CD4-positive, alpha-beta T cell (primary cell): ENCODE measurements around the gene GNAO1. TPM values are rescaled to one million over a fixed set of nuclear protein-coding genes. Genes with fewer than 3 reads are reported as not detected.

Source experiments
- ATAC-seq: fragments of 200-7000 bp; cut with Tn5 transposase; one replicate; pipeline ENCODE4 v1.10.0; 2022; ENCODE audit warnings: mild to moderate bottlenecking; ENCODE audit not compliant: poor library complexity
- CTCF ChIA-PET: fragments of 350-600 bp; sonication (Branson Sonifier 250); formaldehyde crosslinking; loops from one replicate; lab custom pipeline; 2021; ENCODE audit warnings: antibody characterized with exemption, inconsistent platforms; lab: Charles Lee
- POLR2A ChIA-PET: fragments of 350-600 bp; sonication (Branson Sonifier 250); formaldehyde crosslinking; loops from one replicate; lab custom pipeline; 2021; ENCODE audit warnings: antibody characterized with exemption, inconsistent platforms; lab: Charles Lee
- DNase-seq, 14 experiments: peaks; one replicate each; pipeline ENCODE4 v3.0.0-alpha.2; 2013 to 2020; ENCODE audit warnings: mixed read lengths in 2 of 14
- H3K27ac ChIP-seq, 2 donors: one replicate each; pipeline versions ENCODE4 v1.5.1 to v1.7.0; 2013; ENCODE audit warnings: low read length in 2 of 2, low read depth in 1 of 2, mild to moderate bottlenecking in 1 of 2
- H3K27me3 ChIP-seq, 2 experiments: 1 replicate in 1 of 2; 2 replicates in 1 of 2; pipeline versions ENCODE4 v1.6.1 to v1.7.0; 2013; ENCODE audit warnings: low read length in 2 of 2, control low read depth in 1 of 2, mild to moderate bottlenecking in 1 of 2, moderate library complexity in 1 of 2; ENCODE audit not compliant: insufficient read depth in 2 of 2, control insufficient read depth in 1 of 2
- H3K36me3 ChIP-seq: one replicate; pipeline ENCODE4 v1.6.1; 2013; ENCODE audit warnings: low read length, control low read depth; ENCODE audit not compliant: insufficient read depth
- H3K4me1 ChIP-seq: one replicate; pipeline ENCODE4 v1.6.1; 2013; ENCODE audit warnings: low read length, control low read depth; ENCODE audit not compliant: insufficient read depth
- H3K4me3 ChIP-seq: one replicate; pipeline ENCODE4 v1.5.1; 2013; ENCODE audit warnings: mild to moderate bottlenecking, low read length, moderate library complexity
- H3K9me3 ChIP-seq, 2 experiments: 1 replicate in 1 of 2; 2 replicates in 1 of 2; pipeline versions ENCODE4 v1.6.1 to v1.7.0; 2013; ENCODE audit warnings: low read length in 2 of 2, mild to moderate bottlenecking in 2 of 2, control low read depth in 1 of 2, moderate library complexity in 1 of 2; ENCODE audit not compliant: control insufficient read depth in 1 of 2, insufficient read depth in 1 of 2
- H3K27ac Mint-ChIP-seq: one replicate; pipeline ENCODE4 v1.8.0; 2020; ENCODE audit warnings: mixed read lengths
- H3K27me3 Mint-ChIP-seq: one replicate; pipeline ENCODE4 v1.8.0; 2021; ENCODE audit warnings: mixed read lengths
- H3K36me3 Mint-ChIP-seq: one replicate; pipeline ENCODE4 v1.8.0; 2021; ENCODE audit warnings: low read depth, mixed read lengths
- H3K4me1 Mint-ChIP-seq: one replicate; pipeline ENCODE4 v1.8.0; 2021; ENCODE audit warnings: low read depth, mixed read lengths
- H3K4me3 Mint-ChIP-seq: one replicate; pipeline ENCODE4 v1.8.0; 2020; ENCODE audit warnings: mild to moderate bottlenecking, mixed read lengths
- H3K9me3 Mint-ChIP-seq: one replicate; pipeline ENCODE4 v1.8.0; 2020; ENCODE audit warnings: mixed read lengths
- intact Hi-C, 2 experiments: fragments of 100-400 bp; cut with DNase I in 1 of 2; cut with micrococcal nuclease in 1 of 2; formaldehyde crosslinking; loops; one replicate each; pipeline versions ENCODE4 v1.15.1 to v1.9.0; 2023 to 2025; cut with DNase I, micrococcal nuclease
- total RNA-seq, 174 experiments: library from RNA in 2 of 174; stranded (reverse) in 2 of 174; gene quantifications; one replicate each; pipeline ENCODE4 v1.2.3 and lab custom pipeline; 2021 to 2026
- TF ChIP-seq, protein P1 (sequence below): fragments of 200-600 bp; IDR thresholded peaks from one replicate; pipeline ENCODE4 v1.8.0; 2022; ENCODE audit warnings: antibody characterized with exemption, mild to moderate bottlenecking

The GNAO1 gene
- total RNA-seq, 2 experiments from 2014 or later = 7.3 to 7.9 TPM

DNA sequence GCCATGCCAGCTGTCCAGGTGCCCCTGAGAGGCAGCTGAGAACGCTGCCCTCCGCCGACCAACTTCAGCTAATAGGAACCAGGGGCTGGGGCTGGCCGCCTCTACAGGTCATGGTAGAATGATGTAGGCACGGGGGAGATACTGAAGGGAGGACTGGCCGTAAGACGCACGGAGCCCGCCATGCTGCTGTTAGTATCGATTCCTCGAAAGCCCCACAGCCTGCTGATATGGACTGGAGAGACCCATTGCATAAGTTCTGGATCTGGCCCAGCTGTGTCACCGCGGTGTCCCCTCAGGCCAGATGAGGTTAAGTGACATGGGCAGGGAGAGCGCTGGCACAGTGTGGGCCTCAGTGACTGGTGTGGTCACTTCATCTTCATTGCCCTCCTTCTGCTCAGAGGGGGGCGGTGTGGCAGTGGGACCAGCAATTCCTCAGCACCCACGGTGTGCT lies 158.4 kb downstream of the GNAO1 start:
- no peak for ATAC-seq
- Histone ChIP-seq H3K27me3 (no peaks in the 10 kb centered on the region), H3K27ac (no peak overlapping the region), H3K36me3 (no peaks in the 10 kb centered on the region), H3K4me3 (no peak overlapping the region), H3K4me1 (no peaks in the 10 kb centered on the region), H3K9me3 (no peaks in the 10 kb centered on the region)
- intact Hi-C loops = no loop called here
- no peak overlapping the region for H3K4me3 Mint-ChIP-seq
- H3K27me3 Mint-ChIP-seq = no peaks in the 10 kb centered on the region
- TF ChIP-seq, protein P1, sequence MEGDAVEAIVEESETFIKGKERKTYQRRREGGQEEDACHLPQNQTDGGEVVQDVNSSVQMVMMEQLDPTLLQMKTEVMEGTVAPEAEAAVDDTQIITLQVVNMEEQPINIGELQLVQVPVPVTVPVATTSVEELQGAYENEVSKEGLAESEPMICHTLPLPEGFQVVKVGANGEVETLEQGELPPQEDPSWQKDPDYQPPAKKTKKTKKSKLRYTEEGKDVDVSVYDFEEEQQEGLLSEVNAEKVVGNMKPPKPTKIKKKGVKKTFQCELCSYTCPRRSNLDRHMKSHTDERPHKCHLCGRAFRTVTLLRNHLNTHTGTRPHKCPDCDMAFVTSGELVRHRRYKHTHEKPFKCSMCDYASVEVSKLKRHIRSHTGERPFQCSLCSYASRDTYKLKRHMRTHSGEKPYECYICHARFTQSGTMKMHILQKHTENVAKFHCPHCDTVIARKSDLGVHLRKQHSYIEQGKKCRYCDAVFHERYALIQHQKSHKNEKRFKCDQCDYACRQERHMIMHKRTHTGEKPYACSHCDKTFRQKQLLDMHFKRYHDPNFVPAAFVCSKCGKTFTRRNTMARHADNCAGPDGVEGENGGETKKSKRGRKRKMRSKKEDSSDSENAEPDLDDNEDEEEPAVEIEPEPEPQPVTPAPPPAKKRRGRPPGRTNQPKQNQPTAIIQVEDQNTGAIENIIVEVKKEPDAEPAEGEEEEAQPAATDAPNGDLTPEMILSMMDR = no peak
- H3K9me3 Mint-ChIP-seq = no peaks in the 10 kb centered on the region
- ChIA-PET POLR2A (no interaction called here), CTCF (no interaction called here)
- no peaks in the 10 kb centered on the region for H3K4me1 Mint-ChIP-seq
- DNase-seq = no peak
- no peaks in the 10 kb centered on the region for H3K36me3 Mint-ChIP-seq
- H3K27ac Mint-ChIP-seq = no peak overlapping the region

DNA sequence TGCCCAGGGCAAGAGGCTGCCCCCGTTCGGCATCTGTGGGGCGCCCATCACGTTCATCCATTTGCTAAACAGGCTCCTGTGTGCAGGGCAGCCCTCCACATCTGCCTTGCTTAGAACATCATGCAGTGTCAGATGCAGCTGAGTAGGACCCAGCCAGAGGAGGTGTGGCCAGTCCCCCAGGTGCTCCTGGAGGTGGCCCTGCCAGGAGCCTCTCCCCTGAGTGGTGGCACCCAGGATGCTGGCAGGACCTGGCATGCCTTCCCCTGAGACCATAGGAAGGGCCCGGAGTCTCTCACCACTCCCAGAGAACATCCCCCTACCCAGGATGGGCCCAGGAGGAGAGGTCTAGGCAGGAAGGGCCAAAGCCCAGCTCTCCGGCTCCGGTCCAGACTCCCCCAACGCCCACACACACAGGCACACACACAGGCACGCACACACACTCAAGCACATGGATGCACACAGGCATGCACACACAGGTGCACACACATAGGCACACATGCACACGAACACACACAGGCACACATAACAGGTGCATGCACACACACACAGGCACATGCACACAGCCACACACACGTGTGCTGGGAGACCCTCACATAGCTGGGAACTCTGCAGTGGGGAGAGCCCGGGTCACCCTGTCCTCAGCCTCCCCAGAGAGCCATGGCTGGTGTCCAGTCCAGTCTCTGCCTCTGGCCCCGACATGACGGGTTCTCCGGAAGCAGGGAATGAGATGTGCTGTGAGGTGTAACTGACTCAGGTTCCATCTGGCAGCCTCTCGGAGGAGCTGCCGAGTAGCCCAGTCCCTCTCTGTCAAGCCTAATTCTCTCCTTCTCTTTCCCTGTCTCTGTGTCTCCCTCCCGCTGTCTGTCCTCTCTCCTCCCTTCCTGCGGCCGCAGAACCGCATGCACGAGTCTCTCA lies 159.5 kb downstream of the GNAO1 start:
- ATAC-seq = no peak
- no peaks in the 10 kb centered on the region for H3K36me3 Mint-ChIP-seq
- TF ChIP-seq, protein P1 = no peak
- CTCF ChIA-PET = no interaction called here
- DNase-seq = no peak
- Histone ChIP-seq H3K27me3 (no peaks in the 10 kb centered on the region), H3K9me3 (no peaks in the 10 kb centered on the region), H3K36me3 (no peaks in the 10 kb centered on the region), H3K27ac (no peak overlapping the region), H3K4me1 (no peaks in the 10 kb centered on the region), H3K4me3 (no peak overlapping the region)
- no peaks in the 10 kb centered on the region for H3K27me3 Mint-ChIP-seq
- peaks cover under 1% of the 10 kb centered on the region for H3K4me1 Mint-ChIP-seq
- POLR2A ChIA-PET = no interaction called here
- intact Hi-C loops = no loop called here
- no peaks in the 10 kb centered on the region for H3K9me3 Mint-ChIP-seq
- no peak overlapping the region for H3K27ac Mint-ChIP-seq
- H3K4me3 Mint-ChIP-seq = no peak overlapping the region

DNA sequence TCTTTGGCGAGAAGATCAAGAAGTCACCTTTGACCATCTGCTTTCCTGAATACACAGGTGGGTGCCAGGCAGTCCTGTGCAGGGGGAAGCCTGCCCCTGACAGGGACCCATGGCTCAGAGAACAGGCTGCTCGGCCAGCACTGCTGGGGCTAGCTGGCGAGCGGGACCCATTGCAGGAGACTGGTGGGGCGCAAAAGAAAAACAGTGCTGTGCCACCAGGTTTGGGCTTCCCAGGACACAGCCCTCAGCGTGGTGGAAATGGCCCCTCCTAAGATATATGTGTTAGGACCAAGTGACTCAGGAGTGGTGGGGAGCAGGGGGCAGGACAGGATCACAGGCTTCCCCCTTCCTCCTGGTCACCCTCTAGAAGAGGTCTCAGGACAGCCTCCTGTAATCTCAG lies 160.2 kb downstream of the GNAO1 start:
- H3K27ac ChIP-seq = no peak overlapping the region
- H3K4me1 Mint-ChIP-seq = peaks cover 8% of the 10 kb centered on the region
- no peaks in the 10 kb centered on the region for H3K36me3 Mint-ChIP-seq
- H3K9me3 ChIP-seq = no peaks in the 10 kb centered on the region
- H3K4me1 ChIP-seq = peaks cover 6% of the 10 kb centered on the region
- H3K36me3 ChIP-seq = no peaks in the 10 kb centered on the region
- ChIA-PET POLR2A (no interaction called here), CTCF (no interaction called here)
- no peaks in the 10 kb centered on the region for H3K27me3 Mint-ChIP-seq
- intact Hi-C loops = no loop called here
- DNase-seq (no peak), ATAC-seq (no peak)
- TF ChIP-seq, protein P1 = no peak
- H3K27me3 ChIP-seq = no peaks in the 10 kb centered on the region
- H3K27ac Mint-ChIP-seq = no peak overlapping the region
- H3K4me3 Mint-ChIP-seq = no peak overlapping the region
- no peaks in the 10 kb centered on the region for H3K9me3 Mint-ChIP-seq
- no peak overlapping the region for H3K4me3 ChIP-seq
